Measurements from ENCODE around the gene SHC2.
"Not testable (repeated sequence)": the region's sequence is repeated elsewhere in the genome, so short reads cannot be mapped to it uniquely, and the experiment has no call there.

SHC2 gene

GRCh38 chr19:482186-483041, 21.6 kb upstream of the SHC2 start:
- Mint-ChIP-seq H3K4me1 (peaks cover 18% of the 10 kb centered on the region), H3K36me3 (peaks cover 17% of the 10 kb centered on the region), H3K27me3 (peaks cover 9% of the 10 kb centered on the region), H3K27ac (no peak overlapping the region), H3K4me3 (no peak overlapping the region), H3K9me3 (peaks cover 19% of the 10 kb centered on the region)
- ATAC-seq: no peak

- H3K36me3 Mint-ChIP-seq: peaks cover 17% of the 10 kb centered on the region
- H3K4me1 Mint-ChIP-seq: peaks cover 18% of the 10 kb centered on the region
- not testable (repeated sequence) for ATAC-seq, H3K27me3 Mint-ChIP-seq
- peak overlapping the region; percentile 49 for H3K27ac Mint-ChIP-seq
- peaks cover 19% of the 10 kb centered on the region for H3K9me3 Mint-ChIP-seq
- peak overlapping the region; percentile 52 for H3K4me3 Mint-ChIP-seq
Observed at GRCh38 chr19:481100-481499, 20.3 kb upstream of the SHC2 start.

- Mint-ChIP-seq H3K27ac (peak overlapping the region; percentile 49), H3K27me3 (peaks cover 5% of the 10 kb centered on the region), H3K9me3 (peaks cover 19% of the 10 kb centered on the region), H3K36me3 (peaks cover 17% of the 10 kb centered on the region), H3K4me3 (peak overlapping the region; percentile 52), H3K4me1 (peaks cover 18% of the 10 kb centered on the region)
- ATAC-seq: no peak
Observed at GRCh38 chr19:480016-480855, 19.4 kb upstream of the SHC2 start.

GRCh38 chr19:478976-479375, 18.1 kb upstream of the SHC2 start:
- H3K27me3 Mint-ChIP-seq: peaks cover 11% of the 10 kb centered on the region
- H3K27ac Mint-ChIP-seq: no peak overlapping the region
- H3K4me3 Mint-ChIP-seq: no peak overlapping the region
- H3K4me1 Mint-ChIP-seq: peaks cover 18% of the 10 kb centered on the region
- H3K9me3 Mint-ChIP-seq: peaks cover 19% of the 10 kb centered on the region
- peaks cover 17% of the 10 kb centered on the region for H3K36me3 Mint-ChIP-seq
- no peak for ATAC-seq

- Mint-ChIP-seq H3K27me3 (peaks cover 12% of the 10 kb centered on the region), H3K36me3 (peaks cover 17% of the 10 kb centered on the region), H3K4me1 (peaks cover 18% of the 10 kb centered on the region), H3K9me3 (peaks cover 19% of the 10 kb centered on the region), H3K27ac (no peak overlapping the region), H3K4me3 (no peak overlapping the region)
- ATAC-seq: no peak
Observed at GRCh38 chr19:478236-478903, 17.5 kb upstream of the SHC2 start.

GRCh38 chr19:475360-475759, 14.5 kb upstream of the SHC2 start:
- no peak for ATAC-seq

GRCh38 chr19:474126-475078, 13.6 kb upstream of the SHC2 start:
- no peaks in the 10 kb centered on the region for H3K36me3 Mint-ChIP-seq
- no peak overlapping the region for H3K27ac Mint-ChIP-seq
- no peaks in the 10 kb centered on the region for H3K9me3 Mint-ChIP-seq
- no peak overlapping the region for H3K4me3 Mint-ChIP-seq
- no peak for ATAC-seq
- no peaks in the 10 kb centered on the region for H3K4me1 Mint-ChIP-seq
- peaks cover 25% of the 10 kb centered on the region for H3K27me3 Mint-ChIP-seq

More at GRCh38 chr19:475360-475759, 14.5 kb upstream of the SHC2 start:
- H3K4me3 Mint-ChIP-seq: no peak overlapping the region
- H3K4me1 Mint-ChIP-seq: peaks cover 7% of the 10 kb centered on the region
- H3K9me3 Mint-ChIP-seq: peaks cover 7% of the 10 kb centered on the region
- peaks cover 25% of the 10 kb centered on the region for H3K27me3 Mint-ChIP-seq
- H3K27ac Mint-ChIP-seq: no peak overlapping the region
- peaks cover 6% of the 10 kb centered on the region for H3K36me3 Mint-ChIP-seq

- H3K36me3 Mint-ChIP-seq: no peaks in the 10 kb centered on the region
- no peaks in the 10 kb centered on the region for H3K9me3 Mint-ChIP-seq
- ATAC-seq: no peak
- no peaks in the 10 kb centered on the region for H3K4me1 Mint-ChIP-seq
- peaks cover 25% of the 10 kb centered on the region for H3K27me3 Mint-ChIP-seq
- no peak overlapping the region for H3K4me3 Mint-ChIP-seq
- no peak overlapping the region for H3K27ac Mint-ChIP-seq
Observed at GRCh38 chr19:472005-472858, 11.4 kb upstream of the SHC2 start.

- Mint-ChIP-seq H3K4me3 (no peak overlapping the region), H3K27ac (no peak overlapping the region), H3K36me3 (no peaks in the 10 kb centered on the region), H3K4me1 (no peaks in the 10 kb centered on the region), H3K27me3 (peaks cover 25% of the 10 kb centered on the region), H3K9me3 (peaks cover 9% of the 10 kb centered on the region)
- no peak for ATAC-seq
Observed at GRCh38 chr19:470701-471100, 9.9 kb upstream of the SHC2 start.

- Mint-ChIP-seq H3K27ac (no peak overlapping the region), H3K9me3 (peaks cover 17% of the 10 kb centered on the region), H3K4me1 (no peaks in the 10 kb centered on the region), H3K36me3 (no peaks in the 10 kb centered on the region), H3K27me3 (peaks cover 19% of the 10 kb centered on the region), H3K4me3 (no peak overlapping the region)
- no peak for ATAC-seq
Observed at GRCh38 chr19:469833-470232, 9.0 kb upstream of the SHC2 start.

- Mint-ChIP-seq H3K27me3 (peaks cover 24% of the 10 kb centered on the region), H3K27ac (no peak overlapping the region), H3K4me3 (no peak overlapping the region), H3K36me3 (no peaks in the 10 kb centered on the region), H3K9me3 (peaks cover 20% of the 10 kb centered on the region), H3K4me1 (no peaks in the 10 kb centered on the region)
- no peak for ATAC-seq
Observed at GRCh38 chr19:468587-469256, 7.9 kb upstream of the SHC2 start.

GRCh38 chr19:467554-467953, 6.7 kb upstream of the SHC2 start:
- no peak overlapping the region for H3K4me3 Mint-ChIP-seq
- no peaks in the 10 kb centered on the region for H3K4me1 Mint-ChIP-seq
- H3K27me3 Mint-ChIP-seq: peaks cover 21% of the 10 kb centered on the region
- H3K36me3 Mint-ChIP-seq: no peaks in the 10 kb centered on the region
- peaks cover 20% of the 10 kb centered on the region for H3K9me3 Mint-ChIP-seq
- no peak overlapping the region for H3K27ac Mint-ChIP-seq
- peak; percentile 28 for ATAC-seq

GRCh38 chr19:465056-465816, 4.4 kb upstream of the SHC2 start:
- no peak overlapping the region for H3K27ac Mint-ChIP-seq
- H3K9me3 Mint-ChIP-seq: peaks cover 20% of the 10 kb centered on the region
- H3K27me3 Mint-ChIP-seq: peaks cover 29% of the 10 kb centered on the region
- no peaks in the 10 kb centered on the region for H3K4me1 Mint-ChIP-seq
- ATAC-seq: no peak
- H3K36me3 Mint-ChIP-seq: no peaks in the 10 kb centered on the region
- H3K4me3 Mint-ChIP-seq: no peak overlapping the region
